Measurements from ENCODE around the gene PI4KA.
"Not testable (repeated sequence)": the region's sequence is repeated elsewhere in the genome, so short reads cannot be mapped to it uniquely, and the experiment has no call there.

PI4KA gene

GRCh38 chr22:20663137-20663828 is 195.3 kb downstream of the PI4KA start:
- no peak for DNase-seq (ENCODE audit: low spot score)

DNA sequence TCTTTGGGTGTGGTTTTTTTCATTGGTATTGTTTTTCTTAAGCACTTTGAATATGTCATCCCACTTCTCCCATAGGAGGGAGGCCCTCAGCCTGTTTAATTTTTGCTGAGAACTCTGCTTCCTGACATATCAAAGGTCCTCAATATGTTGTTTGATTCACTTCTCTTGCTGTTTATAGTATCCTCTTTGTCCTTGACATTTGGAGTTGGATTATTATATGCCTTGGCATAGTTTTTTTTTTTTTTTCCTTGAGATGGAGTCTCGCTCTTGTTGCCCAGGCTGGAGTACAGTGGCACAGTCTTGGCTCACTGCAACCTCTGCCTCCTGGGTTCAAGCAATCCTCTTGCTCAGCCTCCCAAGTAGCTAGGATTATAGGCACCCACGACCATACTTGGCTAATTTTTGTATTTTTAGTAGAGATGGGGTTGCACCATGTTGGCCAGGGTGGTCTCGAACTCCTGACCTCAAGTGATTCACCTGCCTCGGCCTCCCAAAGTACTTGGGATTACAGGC is 196.0 kb downstream of the PI4KA start:
- DNase-seq (ENCODE audit: low spot score): not testable (repeated sequence)

GRCh38 chr22:20661473-20661872 is 197.1 kb downstream of the PI4KA start:
- no peak for DNase-seq (ENCODE audit: low spot score)

GRCh38 chr22:20660441-20661054 is 198.1 kb downstream of the PI4KA start:
- no peak for DNase-seq (ENCODE audit: low spot score)

DNA sequence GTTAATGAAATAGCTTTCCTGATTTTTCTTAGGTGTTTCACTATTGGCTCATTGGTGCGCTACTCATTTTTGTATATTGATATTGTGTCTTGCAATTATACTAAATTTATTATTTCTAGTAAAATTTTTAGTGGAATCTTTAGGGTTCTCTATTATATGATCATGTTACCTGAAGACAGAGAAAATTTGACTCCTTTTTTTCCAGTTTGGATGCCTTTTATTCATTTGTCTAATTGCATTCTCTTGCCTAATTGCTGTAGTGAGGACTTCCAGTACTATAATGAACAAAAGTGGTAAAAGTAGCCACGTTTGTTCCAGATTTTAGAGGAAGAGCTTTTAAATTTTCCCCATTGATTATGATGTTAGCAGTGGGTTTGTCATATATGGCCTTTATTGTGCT is 198.7 kb downstream of the PI4KA start:
- DNase-seq (ENCODE audit: low spot score): no peak

DNA sequence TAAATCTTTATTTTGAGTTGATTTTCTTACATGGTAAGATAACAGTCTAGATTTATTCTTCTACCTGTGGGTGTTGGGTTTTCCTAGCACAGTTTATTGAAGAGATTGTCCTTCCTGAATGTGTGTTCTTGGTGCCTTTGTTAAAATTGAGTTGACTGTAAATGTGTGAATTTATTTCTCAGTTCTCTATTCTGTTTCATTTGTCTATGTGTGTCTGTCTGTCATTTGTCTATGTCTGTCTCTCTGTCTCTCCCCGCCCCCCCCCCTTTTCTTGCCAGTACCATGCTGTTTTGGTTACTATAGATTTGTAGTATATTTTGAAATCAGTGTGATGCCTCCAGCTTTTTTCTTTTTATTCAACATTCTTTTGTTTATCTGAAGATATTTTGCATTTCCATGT is 199.4 kb downstream of the PI4KA start:
- no peak for DNase-seq (ENCODE audit: low spot score)

DNA sequence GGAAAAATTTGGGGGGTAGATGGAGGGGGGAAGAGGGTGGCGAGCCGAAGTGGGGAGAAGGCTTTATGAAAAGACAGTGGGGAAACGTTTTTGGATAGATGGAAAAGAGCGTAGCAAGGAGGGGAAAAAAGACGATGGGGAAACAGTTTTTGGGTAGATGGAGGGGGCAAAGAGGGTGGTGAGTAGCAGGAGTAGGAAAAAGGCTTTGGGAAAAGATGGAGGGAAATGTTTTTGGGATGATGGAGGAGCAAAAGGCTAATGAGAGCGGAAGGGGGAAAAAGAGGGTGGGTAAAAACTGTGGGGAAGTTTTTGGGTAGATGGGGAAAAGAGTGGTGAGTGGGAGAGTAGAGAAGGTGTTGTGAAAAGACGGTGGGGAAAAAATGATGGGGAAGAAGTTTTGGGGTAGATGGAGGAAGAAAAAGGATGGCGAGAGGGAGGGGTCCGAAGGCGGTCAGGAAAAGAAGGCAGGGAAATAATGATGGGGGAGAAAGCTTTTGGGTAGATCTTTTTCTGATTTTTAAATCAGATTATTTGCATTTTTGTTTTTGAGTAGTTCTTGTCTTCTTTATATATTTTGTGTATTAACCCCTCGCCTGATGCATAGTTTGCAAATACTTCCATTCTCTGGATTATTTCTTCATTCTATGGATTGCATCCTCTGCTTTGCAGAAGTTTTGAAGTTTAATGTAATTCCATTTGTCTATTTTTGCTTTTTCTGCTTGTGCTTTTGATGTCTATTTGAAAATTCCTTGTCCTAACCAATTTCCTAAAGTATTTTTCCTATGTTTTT is 200.0 kb downstream of the PI4KA start:
- no peak for DNase-seq (ENCODE audit: low spot score)

GRCh38 chr22:20657963-20658362 is 200.6 kb downstream of the PI4KA start:
- DNase-seq (ENCODE audit: low spot score): no peak

Measured in kidney capillary endothelial cell (primary cell).